GM18511 (cell line): Measurements from ENCODE around the gene RSPH3.
"Not testable (repeated sequence)": the region's sequence is repeated elsewhere in the genome, so short reads cannot be mapped to it uniquely, and the experiment has no call there.

Experiments used
- ATAC-seq: cut with Tn5 transposase; IDR thresholded peaks from one replicate; pipeline ENCODE4 v1.9.1; 2021; ENCODE audit warnings: mild to moderate bottlenecking, moderate library complexity; ENCODE audit not compliant: unreplicated experiment

RSPH3 gene

DNA sequence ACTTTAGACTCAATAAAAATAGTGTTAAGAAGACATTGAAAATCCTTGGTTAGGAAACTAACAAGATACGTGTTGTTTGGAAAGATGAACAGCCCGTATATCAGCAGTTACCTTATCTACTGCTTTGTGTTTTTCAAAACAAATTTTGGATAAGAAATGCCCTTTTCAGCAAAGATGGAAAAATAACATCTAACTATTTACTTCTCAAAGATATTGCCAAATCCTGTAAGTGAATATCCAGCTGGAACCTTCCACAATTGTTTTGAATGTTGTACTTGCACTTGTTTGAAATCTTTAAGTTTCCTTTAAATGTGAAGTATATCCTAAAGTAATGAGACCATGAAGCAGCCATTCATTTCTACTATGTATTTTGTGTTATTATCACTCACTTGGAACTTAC is 30.2 kb upstream of the RSPH3 start:
- no peak for ATAC-seq

DNA sequence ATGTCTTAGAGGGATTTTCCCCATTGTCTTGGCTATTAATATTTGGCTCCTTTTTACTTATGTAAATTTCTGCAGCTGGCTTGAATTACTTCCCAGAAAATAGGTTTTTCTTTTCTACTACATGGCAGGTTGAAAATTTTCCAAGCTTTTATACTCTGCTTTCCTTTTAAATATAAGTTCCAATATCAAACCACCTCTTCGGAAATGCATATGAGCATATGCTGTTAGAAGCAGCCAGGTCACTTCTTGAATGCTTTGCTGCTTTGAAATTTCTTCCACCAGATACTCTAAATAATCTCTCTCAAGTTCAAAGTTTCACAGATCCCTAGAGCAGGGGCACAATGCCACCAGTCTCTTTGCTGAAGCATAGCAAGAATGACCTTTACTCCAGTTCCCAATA is 25.2 kb upstream of the RSPH3 start:
- ATAC-seq, result not testable (repeated sequence)

DNA sequence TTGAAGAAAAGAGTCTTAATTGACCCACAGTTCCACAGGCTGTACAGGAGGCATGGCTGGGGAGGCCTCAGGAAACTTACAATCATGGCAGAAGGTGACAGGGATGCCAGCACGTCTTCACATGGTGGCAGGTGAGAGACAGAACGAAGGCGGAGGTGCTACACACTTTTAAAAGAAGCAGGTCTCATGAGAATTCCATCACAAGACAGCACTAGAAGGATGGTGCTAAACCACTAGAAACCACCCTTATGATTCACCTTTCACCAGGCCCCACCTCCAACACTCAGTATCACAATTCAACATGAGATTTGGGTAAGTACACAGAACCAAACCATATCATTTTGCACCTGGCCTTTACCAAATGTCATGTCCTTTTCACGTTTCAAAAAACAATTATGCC is 23.9 kb upstream of the RSPH3 start:
- ATAC-seq, result no peak

DNA sequence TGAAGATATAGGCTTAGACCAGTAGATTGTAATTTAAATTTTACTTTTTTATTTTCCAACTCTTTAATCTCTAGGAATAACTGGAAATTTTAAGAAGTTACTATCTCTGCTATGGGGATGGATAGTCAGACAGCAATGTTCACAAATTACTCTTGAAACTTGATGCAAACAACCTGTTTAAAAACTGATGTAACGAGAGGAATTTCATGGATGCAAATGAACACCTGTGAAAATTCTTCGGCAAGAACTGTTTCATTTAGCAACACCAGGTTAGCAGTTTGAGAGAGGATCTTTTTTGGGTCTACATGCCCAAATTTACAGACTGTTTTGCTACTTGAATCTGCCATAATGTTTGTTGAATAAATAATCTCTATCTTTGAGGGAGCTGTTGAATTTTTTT is 20.0 kb upstream of the RSPH3 start:
- ATAC-seq, result no peak

DNA sequence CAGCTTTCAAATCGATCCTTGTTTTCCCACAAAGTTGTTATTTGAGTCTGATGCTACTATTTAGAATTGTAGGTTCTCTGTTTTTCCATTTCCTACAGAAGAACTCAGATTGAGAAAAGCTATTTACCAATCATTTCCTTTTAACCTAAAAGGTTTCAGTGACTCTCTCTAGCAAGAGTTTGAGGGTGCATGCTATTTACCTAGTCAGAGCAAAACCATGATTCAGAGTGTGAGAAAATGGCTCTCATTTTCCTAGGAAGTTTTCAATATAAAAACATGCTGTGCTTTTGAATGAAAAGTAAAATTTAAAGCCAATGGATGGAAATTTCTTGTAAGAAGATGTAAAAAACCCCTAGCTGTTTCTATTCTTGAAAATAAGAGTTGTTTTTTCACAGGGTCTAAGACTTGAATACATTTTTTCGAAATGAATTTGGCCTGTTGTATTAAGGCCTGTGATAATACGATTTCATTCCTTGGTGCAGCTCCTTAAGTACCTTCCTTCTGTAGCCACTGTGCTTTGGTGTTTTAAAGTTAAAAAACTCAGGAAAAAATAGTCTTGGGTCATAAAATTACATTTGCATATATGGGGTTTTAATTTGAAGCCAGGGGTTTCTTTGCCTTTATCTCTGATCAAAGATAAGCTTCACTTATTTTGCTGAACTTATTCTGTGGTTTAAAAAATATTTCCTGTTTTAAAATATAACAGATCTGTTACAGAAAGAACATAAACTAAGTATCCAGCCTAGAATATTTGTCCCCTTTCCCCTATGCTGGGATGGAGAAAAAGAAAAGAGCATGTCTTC is 18.0 kb upstream of the RSPH3 start:
- no peak for ATAC-seq

DNA sequence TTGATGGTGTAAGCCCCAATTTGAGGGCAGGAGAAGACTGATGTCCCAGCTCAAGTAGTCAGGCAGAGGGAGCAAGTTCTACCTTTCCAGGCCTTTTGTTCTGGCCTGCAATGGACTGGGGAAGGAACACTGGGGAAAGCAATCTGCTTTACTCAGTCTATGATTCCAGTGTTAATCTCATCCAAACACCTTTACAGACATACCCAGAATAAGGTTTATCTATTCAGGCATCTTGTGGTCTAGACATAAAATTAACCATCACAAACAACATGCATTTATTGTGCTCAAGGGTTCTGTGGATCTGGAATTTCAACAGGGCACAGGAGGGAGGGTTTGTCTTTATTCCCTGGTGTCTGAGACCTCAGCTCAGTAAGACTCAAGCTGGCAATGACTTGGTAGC is 14.4 kb upstream of the RSPH3 start:
- ATAC-seq, result no peak

DNA sequence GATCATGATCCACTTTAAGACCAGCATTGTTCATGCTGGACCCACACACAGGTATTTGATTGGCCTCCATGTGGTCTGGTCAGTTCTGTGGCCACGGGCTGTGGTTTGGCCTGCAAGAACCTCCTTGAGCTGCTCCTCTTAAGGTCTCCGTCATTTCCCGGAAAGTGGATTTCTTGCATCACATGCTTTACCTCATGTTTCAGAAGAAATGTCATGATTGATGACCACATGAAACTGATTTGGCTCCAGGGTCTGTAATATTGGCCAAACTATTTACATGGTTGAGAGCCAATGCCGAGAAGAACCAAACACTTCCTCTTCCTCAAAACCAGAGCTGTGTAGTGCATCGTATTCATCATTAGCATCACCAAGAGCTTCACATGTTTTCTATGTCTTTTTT is 13.2 kb upstream of the RSPH3 start:
- no peak for ATAC-seq

DNA sequence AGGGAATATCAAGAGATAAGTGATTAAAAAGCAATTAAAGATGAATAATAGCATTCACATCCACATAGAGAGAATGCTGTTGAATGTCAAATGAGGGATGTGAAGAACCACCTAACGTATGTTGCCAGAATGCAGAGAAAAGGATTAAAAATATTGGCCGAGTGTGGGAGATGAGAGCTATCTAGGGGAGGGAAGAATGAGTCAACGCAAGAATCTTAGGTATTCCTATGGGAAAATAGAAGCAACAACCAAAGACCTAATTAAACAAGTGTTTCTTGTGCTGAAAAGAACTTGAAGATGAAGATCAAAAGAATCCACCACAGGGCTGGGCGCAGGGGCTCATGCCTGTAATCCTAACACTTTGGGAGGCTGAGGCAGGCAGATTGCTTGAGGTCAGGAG is 12.2 kb upstream of the RSPH3 start:
- ATAC-seq, result no peak

DNA sequence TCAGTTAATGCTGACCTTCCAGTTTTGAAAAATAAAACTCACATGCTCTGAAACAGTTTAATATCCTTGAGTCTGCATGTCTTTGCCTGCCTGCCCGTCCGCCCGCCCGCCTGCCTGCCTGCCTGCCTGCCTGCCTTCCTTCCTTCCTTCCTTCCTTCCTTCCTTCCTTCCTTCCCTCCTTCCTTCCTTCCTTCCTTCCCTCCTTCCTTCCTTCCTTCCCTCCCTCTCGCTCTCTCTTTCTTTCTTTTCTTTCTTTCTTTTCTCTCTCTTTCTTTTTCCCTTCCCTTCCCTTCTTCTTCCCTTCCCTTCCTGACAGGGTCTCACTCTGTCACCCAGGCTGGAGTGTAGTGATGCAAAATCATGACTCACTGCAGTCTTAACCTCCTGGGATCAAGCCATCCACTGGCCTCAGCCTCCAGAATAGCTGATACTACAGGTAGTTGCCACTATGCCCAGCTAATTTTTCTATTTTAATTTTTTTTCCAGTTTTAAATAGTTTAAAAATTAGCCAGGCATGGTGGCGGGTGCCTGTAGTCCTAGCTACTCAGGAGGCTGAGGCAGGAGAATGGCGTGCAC is 10.1 kb upstream of the RSPH3 start:
- ATAC-seq, result not testable (repeated sequence)

DNA sequence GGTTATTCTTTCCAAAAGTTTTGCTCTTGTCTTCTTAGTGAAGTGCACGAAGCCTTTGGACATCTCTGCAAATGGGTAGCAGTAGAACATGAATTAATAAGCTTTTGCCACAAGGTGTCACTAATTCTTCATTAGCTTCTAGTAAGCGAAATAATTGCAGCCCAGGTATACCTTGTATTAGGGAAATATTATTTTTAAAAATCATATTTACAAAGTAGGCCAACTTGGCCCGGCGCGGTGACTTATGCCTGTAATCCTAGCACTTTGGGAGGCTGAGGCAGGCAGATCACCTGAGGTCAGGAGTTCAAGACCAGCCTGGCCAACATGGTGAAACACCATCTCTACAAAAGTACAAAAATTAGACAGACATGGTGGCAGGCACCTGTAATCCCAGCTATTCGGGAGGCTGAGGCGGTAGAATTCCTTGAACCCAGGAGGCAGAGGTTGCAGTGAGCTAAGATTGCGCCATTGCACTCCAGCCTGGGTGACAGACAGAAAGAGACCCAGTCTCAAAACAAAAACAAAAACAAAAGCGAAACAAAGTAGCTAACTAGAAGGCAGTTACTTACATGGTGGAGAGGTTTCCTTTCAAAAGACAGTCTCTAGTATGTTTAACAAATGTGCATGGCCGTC is 8.8 kb upstream of the RSPH3 start:
- ATAC-seq, result peak; percentile 66

DNA sequence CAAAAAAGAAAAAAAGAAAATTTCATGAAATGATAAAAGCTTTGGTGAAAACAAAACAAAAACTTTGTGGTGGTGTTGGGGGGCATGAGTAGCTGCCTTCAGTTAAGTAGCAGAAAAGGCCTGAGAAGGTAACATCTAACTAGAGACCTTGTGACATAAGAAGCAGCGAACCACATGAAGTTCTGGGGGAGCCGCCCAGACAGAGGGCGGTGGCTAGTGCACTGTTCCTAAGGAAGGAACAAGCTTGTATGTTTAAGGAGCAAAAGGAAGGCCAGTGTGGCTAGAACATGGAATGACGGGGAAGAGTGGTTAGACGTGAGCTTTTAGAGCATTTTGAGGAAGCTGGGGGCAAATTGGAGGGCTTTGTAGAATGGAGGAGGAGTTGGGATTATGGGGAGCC is 7.5 kb upstream of the RSPH3 start:
- no peak for ATAC-seq

DNA sequence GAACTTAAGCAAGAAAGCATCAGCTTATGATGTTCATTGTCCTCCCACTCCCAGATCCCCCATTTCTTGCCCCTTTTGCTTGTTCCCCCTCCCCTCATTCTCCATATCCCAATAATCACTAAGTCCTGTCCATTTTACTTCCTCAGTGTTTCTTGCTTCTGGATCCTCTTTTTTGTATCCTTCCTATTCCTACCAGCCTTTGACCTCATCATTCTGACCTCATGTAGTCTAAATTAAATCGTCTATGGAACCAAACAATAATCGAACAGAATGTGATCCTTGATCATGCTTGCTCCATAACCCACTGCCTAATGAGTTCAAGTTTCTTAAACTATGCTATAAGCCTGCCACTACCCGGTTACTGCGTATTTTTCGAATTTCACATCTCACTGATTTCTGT is 5.4 kb upstream of the RSPH3 start:
- no peak for ATAC-seq

DNA sequence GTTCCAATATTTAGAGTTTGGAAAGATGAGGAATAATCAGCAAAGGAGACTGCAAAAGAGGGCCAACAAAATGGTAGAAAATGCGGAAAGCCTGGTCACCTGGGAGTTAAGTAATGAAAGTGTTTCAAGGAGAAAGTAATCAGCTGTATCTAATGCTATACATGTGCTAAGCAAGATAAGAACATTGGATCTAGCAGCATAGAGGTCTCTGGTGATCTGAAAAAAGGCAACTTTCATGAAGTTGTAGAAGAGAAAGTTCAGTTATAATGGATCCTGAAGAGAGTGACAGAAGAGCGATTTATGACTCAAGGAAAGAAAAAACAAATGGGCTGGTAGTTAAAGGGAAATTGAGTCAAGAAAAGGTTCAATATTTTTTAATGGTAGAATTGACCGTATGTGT is 4.6 kb upstream of the RSPH3 start:
- no peak for ATAC-seq

DNA sequence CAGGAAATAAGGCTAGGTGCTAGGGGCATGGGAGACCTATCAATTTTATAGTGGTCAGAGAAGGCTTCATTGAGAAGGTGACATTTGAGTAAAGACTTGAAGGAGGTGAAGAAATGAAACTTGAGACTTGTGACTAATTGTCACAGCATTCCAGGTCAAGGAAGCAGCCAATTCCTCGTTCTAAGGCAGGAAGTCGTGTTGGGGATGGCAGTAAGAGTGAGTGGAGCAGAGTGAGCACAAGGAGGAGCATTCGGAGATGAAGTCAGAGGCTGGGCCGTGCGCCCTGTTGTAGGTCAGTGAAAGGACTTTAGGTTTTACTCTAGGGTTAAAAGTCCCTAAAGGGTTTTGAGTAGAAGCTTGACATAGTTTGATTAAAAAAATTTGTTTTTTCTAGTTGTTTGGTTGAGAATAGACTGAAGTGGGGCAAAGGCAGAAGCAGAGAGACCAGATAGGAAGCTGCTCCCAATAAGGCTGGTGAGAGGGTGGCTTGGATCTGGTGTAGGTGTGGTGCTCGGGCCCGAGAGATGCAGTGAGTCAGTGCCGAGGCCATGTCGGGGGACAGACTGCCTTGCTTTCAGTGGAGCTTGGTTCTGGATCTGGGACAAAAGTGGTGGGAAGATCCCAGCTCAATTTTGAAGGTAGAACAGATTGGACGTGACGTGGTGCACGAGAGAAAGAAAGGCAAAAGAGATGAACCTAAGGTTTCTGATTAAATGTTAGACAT is 2.6 kb upstream of the RSPH3 start:
- ATAC-seq, result no peak

DNA sequence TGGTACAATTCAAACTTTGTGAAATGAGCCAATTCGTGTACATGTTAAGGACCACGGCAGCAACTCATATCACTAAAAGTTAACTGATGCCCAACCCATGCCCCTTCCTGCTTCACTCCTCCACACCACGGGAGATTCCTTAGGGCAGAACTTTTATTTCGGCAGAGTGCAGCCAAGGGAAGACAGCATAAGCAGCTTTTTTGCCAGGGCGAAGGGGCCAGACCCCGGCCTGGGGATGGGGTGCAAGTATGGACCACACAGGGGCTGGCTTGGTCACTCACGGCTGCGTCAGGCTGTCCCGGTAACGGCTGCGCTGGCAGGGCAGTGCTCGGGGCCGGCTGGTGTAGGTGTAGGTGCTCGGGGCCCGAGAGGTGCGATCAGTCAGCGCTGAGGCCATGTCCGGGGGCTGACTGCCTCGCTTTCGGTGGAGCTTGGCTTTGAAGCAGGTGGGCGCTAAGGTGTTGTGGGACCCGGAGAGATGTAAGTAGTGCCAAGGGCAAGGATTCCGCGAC is 792 bp downstream of the RSPH3 start:
- peak; percentile 38 for ATAC-seq

DNA sequence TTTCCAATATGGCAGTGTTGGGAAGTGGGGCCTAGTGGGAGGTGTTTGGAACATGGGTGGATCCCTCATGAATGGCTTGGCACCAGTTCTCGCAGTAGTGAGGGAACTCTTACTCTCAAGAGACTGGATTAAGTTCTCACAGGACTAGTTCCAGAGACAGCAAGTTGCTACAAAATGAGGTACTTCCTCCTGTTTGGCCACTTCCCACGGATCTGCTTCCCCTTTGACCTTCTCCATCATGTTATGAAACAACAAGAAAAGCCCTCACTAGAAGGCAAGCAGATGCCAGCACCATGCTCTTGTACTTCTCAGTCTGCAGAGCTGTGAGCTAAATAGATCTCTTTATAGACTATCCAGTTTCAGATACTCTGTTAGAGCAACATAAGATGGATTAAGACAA is 3.1 kb downstream of the RSPH3 start:
- ATAC-seq, result no peak

DNA sequence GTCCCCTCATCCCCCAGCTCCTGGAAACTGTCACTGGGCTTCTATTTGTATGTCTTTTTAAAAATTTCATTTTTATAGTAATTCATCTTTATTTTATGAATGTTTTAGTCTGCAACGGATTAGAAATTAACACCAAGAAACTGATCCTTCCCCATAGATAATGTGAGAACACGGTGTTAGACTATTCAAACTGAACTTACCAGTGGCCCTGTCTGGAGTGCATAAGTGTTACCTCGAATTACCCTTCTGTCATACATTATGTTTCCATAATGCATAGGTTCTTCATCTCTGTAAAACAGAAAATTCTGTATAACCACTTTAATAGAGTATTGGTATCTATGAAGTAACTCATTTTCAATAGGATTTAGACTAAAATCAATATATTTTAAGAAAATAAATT is 6.4 kb downstream of the RSPH3 start:
- no peak for ATAC-seq

DNA sequence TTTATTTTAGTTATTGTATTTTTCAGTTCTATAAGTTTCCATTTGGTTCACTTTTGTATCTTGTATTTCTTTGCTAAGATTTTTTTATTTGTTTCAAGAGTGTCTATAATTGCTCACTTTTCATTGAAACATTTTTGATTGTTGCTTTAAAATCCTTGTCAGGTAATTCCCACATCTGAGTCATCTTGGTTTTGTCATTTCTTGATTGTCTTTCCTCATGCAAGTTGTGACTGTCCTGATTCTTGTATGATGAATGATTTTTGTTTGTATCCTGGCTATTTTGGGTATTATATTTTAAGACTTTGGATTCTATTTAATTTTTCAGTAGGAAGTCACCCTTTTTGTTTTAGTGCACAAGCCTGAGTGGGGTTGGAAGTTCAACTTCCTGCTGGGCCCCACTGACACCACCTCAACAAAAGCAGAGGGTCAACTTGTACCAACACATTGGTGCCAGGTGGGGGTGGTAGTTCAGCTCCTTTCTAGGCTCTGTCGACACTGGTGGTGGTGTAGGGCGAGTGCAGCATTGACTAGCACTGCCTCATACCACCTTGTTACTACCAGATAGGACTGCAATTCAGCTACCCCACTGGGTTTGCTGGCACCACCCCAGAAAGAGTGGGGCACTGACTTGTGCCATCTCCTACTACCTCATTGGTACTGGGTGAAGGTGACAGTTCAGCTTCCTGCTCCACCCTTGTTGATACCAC is 8.8 kb downstream of the RSPH3 start:
- no peak for ATAC-seq

DNA sequence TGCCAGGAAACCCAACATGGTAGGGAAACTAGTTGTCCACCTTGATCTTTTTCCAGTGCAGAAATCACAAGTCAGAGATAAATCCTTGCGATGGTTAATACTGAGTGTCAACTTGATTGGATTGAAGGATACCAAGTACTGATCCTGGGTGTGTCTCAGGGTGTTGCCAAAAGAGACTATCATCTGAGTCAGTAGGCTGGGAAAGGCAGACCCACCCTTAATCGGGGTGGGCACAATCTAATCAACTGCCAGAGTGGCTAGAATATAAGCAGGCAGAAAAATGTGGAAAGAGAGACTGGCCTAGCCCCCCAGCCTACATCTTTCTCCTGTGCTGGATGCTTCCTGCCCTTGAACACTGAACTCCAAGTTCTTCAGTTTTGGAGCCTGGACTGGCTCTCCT is 10.3 kb downstream of the RSPH3 start:
- ATAC-seq, result not testable (repeated sequence)

DNA sequence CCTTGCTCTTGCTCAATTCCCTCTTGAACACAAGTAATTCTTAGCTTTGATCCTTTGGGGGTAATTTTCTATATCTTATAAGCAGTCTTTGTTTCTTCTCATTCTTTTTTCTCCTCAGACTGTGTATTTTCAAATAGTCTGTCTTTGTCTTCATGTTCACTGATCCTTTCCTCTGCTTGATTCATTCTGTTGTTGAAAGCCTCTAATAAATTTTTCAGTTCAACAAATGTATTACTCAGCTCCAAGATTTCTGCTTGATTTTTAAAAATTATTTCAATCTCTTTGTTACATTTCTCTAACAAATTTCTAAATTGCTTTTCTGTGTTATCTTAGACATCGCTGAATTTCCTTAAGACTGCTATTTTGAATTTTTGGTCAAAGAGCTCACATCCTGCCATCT is 11.5 kb downstream of the RSPH3 start:
- no peak for ATAC-seq

DNA sequence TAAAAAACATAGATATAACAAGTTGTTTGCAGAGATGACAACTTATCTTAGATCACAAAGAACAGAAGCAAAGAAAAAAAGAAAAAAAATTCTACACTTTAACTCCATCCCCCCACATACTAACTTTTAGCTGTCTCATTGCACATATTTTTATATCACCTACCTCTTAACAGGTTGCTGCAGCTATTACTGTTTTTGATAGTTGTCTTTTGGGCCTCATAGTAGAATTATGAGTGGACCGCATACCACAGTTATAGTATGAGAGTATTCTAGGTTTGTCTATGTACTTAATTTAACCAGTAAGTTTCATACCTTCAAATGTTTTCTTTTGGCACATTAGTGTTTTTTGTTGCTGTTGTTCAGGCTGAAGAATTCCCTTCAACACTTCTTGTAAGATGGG is 12.3 kb downstream of the RSPH3 start:
- ATAC-seq, result no peak
